DND-41 (cell line): Measurements from ENCODE around the gene SCD.

Experiments
- ATAC-seq: fragments of 200-7000 bp; cut with Tn5 transposase; 3 replicates; pipeline ENCODE4 v1.9.1; 2021; ENCODE audit warnings: low read depth; ENCODE audit not compliant: insufficient read depth
- DNase-seq: peaks from one replicate; pipeline ENCODE4 v3.0.0-alpha.2; 2020
- H2AFZ ChIP-seq: 2 replicates; pipeline ENCODE4 v1.6.0; 2012; ENCODE audit warnings: low read depth, low read length
- H3K27ac ChIP-seq: 2 replicates; pipeline ENCODE4 v1.5.1; 2012; ENCODE audit warnings: low read length, inconsistent platforms
- H3K27me3 ChIP-seq: fragments of 200-600 bp; sonication (generic); 2 replicates; pipeline ENCODE4 v1.6.0; 2012; ENCODE audit warnings: low read length, mild to moderate bottlenecking, inconsistent platforms; ENCODE audit not compliant: insufficient read depth, poor library complexity
- H3K36me3 ChIP-seq: 2 replicates; pipeline ENCODE4 v1.5.1; 2012; ENCODE audit warnings: low read length, inconsistent platforms; ENCODE audit not compliant: insufficient read depth
- H3K4me1 ChIP-seq: 2 replicates; pipeline ENCODE4 v1.5.1; 2012; ENCODE audit warnings: mild to moderate bottlenecking, low read length; ENCODE audit not compliant: insufficient read depth
- H3K4me2 ChIP-seq: 2 replicates; pipeline ENCODE4 v1.6.0; 2012; ENCODE audit warnings: mild to moderate bottlenecking, moderate library complexity, low read length, inconsistent platforms; ENCODE audit not compliant: insufficient read depth
- H3K4me3 ChIP-seq, 2 experiments: fragments of 200-600 bp in 1 of 2; shearing (Covaris generic) in 1 of 2; 2 replicates each; pipeline ENCODE4 v1.5.1; 2012 to 2016; ENCODE audit warnings: inconsistent platforms in 2 of 2, low read length in 2 of 2, mild to moderate bottlenecking in 2 of 2, low read depth in 1 of 2, moderate library complexity in 1 of 2
- H3K79me2 ChIP-seq: 2 replicates; pipeline ENCODE4 v1.6.0; 2012; ENCODE audit warnings: low read length, inconsistent platforms; ENCODE audit not compliant: insufficient read depth
- H3K9ac ChIP-seq: 2 replicates; pipeline ENCODE4 v1.6.0; 2012; ENCODE audit warnings: low read depth, mild to moderate bottlenecking, inconsistent platforms, low read length, moderate library complexity
- H3K9me3 ChIP-seq: 2 replicates; pipeline ENCODE4 v1.5.1; 2012; ENCODE audit warnings: low read length, moderate library complexity, mild to moderate bottlenecking, inconsistent platforms; ENCODE audit not compliant: insufficient read depth, severe bottlenecking
- H4K20me1 ChIP-seq: 2 replicates; pipeline ENCODE4 v1.6.0; 2012; ENCODE audit warnings: low read length; ENCODE audit not compliant: insufficient read depth
- CTCF ChIP-seq: IDR thresholded peaks from 2 replicates; pipeline ENCODE4 v1.5.1; 2012; ENCODE audit warnings: borderline replicate concordance, low read length, moderate library complexity, mild to moderate bottlenecking; ENCODE audit not compliant: poor library complexity, severe bottlenecking; ENCODE audit errors: extremely low read depth
- EZH2 ChIP-seq: IDR thresholded peaks from 3 replicates; pipeline ENCODE4 v1.6.1; 2012; ENCODE audit warnings: borderline replicate concordance, low read depth, mild to moderate bottlenecking, moderate library complexity, low read length, inconsistent platforms; ENCODE audit not compliant: severe bottlenecking

SCD gene

GRCh38 chr10:100391163-100392002 is 44.4 kb downstream of the SCD start:
- H3K27ac ChIP-seq, result no peak overlapping the region
- ATAC-seq (no peak), DNase-seq (no peak)
- TF ChIP-seq CTCF, result no peak
- TF ChIP-seq EZH2, result no peak
- no peaks in the 10 kb centered on the region for H4K20me1 ChIP-seq
- H3K4me3 ChIP-seq, result no peak overlapping the region
- H3K36me3 ChIP-seq, result peaks cover 11% of the 10 kb centered on the region
- no peaks in the 10 kb centered on the region for H3K4me1 ChIP-seq
- no peak overlapping the region for H3K4me2 ChIP-seq
- H3K27me3 ChIP-seq, result no peaks in the 10 kb centered on the region
- no peaks in the 10 kb centered on the region for H3K79me2 ChIP-seq
- H3K9ac ChIP-seq, result no peak overlapping the region
- no peaks in the 10 kb centered on the region for H3K9me3 ChIP-seq
- no peak overlapping the region for H2AFZ ChIP-seq

- Histone ChIP-seq H3K4me2 (no peak overlapping the region), H2AFZ (no peak overlapping the region), H3K27me3 (no peaks in the 10 kb centered on the region), H3K27ac (no peak overlapping the region), H4K20me1 (no peaks in the 10 kb centered on the region), H3K36me3 (peaks cover 6% of the 10 kb centered on the region; the same call in 1 of the 2 replicates), H3K4me1 (no peaks in the 10 kb centered on the region), H3K4me3 (no peak overlapping the region), H3K9ac (no peak overlapping the region), H3K79me2 (no peaks in the 10 kb centered on the region), H3K9me3 (no peaks in the 10 kb centered on the region)
- ATAC-seq (no peak), DNase-seq (no peak)
- no peak for TF ChIP-seq CTCF
- TF ChIP-seq EZH2, result no peak
Measured at GRCh38 chr10:100392686-100393003, 45.6 kb downstream of the SCD start.

- H3K4me2 ChIP-seq, result no peak overlapping the region
- H3K36me3 ChIP-seq, result no peaks in the 10 kb centered on the region
- H2AFZ ChIP-seq, result no peak overlapping the region
- H3K27ac ChIP-seq, result no peak overlapping the region
- ATAC-seq (no peak), DNase-seq (no peak)
- TF ChIP-seq EZH2 (no peak), CTCF (no peak)
- H3K4me1 ChIP-seq, result no peaks in the 10 kb centered on the region
- no peaks in the 10 kb centered on the region for H3K9me3 ChIP-seq
- no peaks in the 10 kb centered on the region for H3K79me2 ChIP-seq
- H3K4me3 ChIP-seq, result no peak overlapping the region
- no peak overlapping the region for H3K9ac ChIP-seq
- no peaks in the 10 kb centered on the region for H3K27me3 ChIP-seq
- H4K20me1 ChIP-seq, result no peaks in the 10 kb centered on the region
Measured at GRCh38 chr10:100395626-100396025, 48.6 kb downstream of the SCD start.
